Measurements from ENCODE around the gene BANF2. TPM values are rescaled to one million over a fixed set of nuclear protein-coding genes. Genes with fewer than 3 reads are reported as not detected.

BANF2 gene
- total RNA-seq, 1 experiment from 2014 or later = not detected

- no TSS peak for BruUV-seq (replicated peaks)
- no peak overlapping the region for H3K4me3 Mint-ChIP-seq (ENCODE audit: low read depth, unreplicated experiment)
- peaks cover 34% of the 10 kb centered on the region for H3K27me3 Mint-ChIP-seq (ENCODE audit: unreplicated experiment)
- no peaks in the 10 kb centered on the region for H3K36me3 Mint-ChIP-seq (ENCODE audit: insufficient read depth, unreplicated experiment)
- intact Hi-C loops (cut with micrococcal nuclease; ENCODE audit: unreplicated experiment) = no loop called here
- no peaks in the 10 kb centered on the region for H3K4me1 Mint-ChIP-seq (ENCODE audit: low read depth, unreplicated experiment)
- H3K27ac Mint-ChIP-seq (ENCODE audit: unreplicated experiment) = no peak overlapping the region
- H3K9me3 Mint-ChIP-seq (ENCODE audit: low read depth, unreplicated experiment) = no peaks in the 10 kb centered on the region
- no peak for TF ChIP-seq CTCF (IDR thresholded peaks at IDR 0.05; ENCODE audit: unreplicated experiment)
- CTCF ChIA-PET = no interaction called here
- DNase-seq = no peak
Measured at GRCh38 chr20:17753516-17753915, 53.8 kb downstream of the BANF2 start.

DNA sequence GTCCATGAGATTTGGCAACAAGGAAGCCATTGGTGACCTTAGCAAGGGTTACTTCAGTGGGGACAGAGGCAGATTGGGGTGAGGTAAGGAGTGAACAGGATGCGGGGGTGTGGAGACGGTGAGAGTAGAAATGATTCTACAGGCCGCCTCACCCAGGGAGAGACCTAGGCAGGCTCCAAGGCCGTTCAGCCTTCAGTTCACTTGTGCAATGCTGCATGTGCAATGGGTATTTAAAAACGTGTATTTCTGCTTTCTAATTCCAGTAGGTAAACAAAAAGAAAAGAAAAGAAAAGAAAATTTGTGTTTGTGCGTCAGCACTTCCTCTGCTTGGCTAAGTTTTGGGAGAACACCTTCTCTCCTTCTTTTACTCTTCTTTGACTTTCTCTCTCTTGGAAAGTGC, 56.8 kb downstream of the BANF2 start:
- no peaks in the 10 kb centered on the region for H3K9me3 Mint-ChIP-seq (ENCODE audit: low read depth, unreplicated experiment)
- BruUV-seq (replicated peaks) = no TSS peak
- CTCF ChIA-PET = no interaction called here
- H3K4me1 Mint-ChIP-seq (ENCODE audit: low read depth, unreplicated experiment) = no peaks in the 10 kb centered on the region
- H3K27ac Mint-ChIP-seq (ENCODE audit: unreplicated experiment) = no peak overlapping the region
- TF ChIP-seq CTCF (IDR thresholded peaks at IDR 0.05; ENCODE audit: unreplicated experiment) = no peak
- no peak for DNase-seq
- no peaks in the 10 kb centered on the region for H3K36me3 Mint-ChIP-seq (ENCODE audit: insufficient read depth, unreplicated experiment)
- intact Hi-C loops (cut with micrococcal nuclease; ENCODE audit: unreplicated experiment) = no loop called here
- H3K4me3 Mint-ChIP-seq (ENCODE audit: low read depth, unreplicated experiment) = no peak overlapping the region
- peaks cover 34% of the 10 kb centered on the region for H3K27me3 Mint-ChIP-seq (ENCODE audit: unreplicated experiment)

GRCh38 chr20:17757496-17757895, 57.7 kb downstream of the BANF2 start:
- H3K4me1 Mint-ChIP-seq (ENCODE audit: low read depth, unreplicated experiment) = no peaks in the 10 kb centered on the region
- H3K36me3 Mint-ChIP-seq (ENCODE audit: insufficient read depth, unreplicated experiment) = no peaks in the 10 kb centered on the region
- peaks cover 34% of the 10 kb centered on the region for H3K27me3 Mint-ChIP-seq (ENCODE audit: unreplicated experiment)
- CTCF ChIA-PET = no interaction called here
- intact Hi-C loops (cut with micrococcal nuclease; ENCODE audit: unreplicated experiment) = no loop called here
- H3K27ac Mint-ChIP-seq (ENCODE audit: unreplicated experiment) = no peak overlapping the region
- no peaks in the 10 kb centered on the region for H3K9me3 Mint-ChIP-seq (ENCODE audit: low read depth, unreplicated experiment)
- no TSS peak for BruUV-seq (replicated peaks)
- no peak for TF ChIP-seq CTCF (IDR thresholded peaks at IDR 0.05; ENCODE audit: unreplicated experiment)
- no peak overlapping the region for H3K4me3 Mint-ChIP-seq (ENCODE audit: low read depth, unreplicated experiment)
- no peak for DNase-seq

GRCh38 chr20:17758010-17758409, 58.2 kb downstream of the BANF2 start:
- Mint-ChIP-seq H3K4me3 (ENCODE audit: low read depth, unreplicated experiment) (no peak overlapping the region), H3K4me1 (ENCODE audit: low read depth, unreplicated experiment) (peaks cover 4% of the 10 kb centered on the region), H3K27ac (ENCODE audit: unreplicated experiment) (no peak overlapping the region), H3K9me3 (ENCODE audit: low read depth, unreplicated experiment) (no peaks in the 10 kb centered on the region), H3K27me3 (ENCODE audit: unreplicated experiment) (peaks cover 33% of the 10 kb centered on the region), H3K36me3 (ENCODE audit: insufficient read depth, unreplicated experiment) (no peaks in the 10 kb centered on the region)
- intact Hi-C loops (cut with micrococcal nuclease; ENCODE audit: unreplicated experiment) = no loop called here
- DNase-seq = no peak
- TF ChIP-seq CTCF (IDR thresholded peaks at IDR 0.05; ENCODE audit: unreplicated experiment) = no peak
- CTCF ChIA-PET = no interaction called here
- no TSS peak for BruUV-seq (replicated peaks)

- Mint-ChIP-seq H3K4me1 (ENCODE audit: low read depth, unreplicated experiment) (peaks cover 9% of the 10 kb centered on the region), H3K9me3 (ENCODE audit: low read depth, unreplicated experiment) (no peaks in the 10 kb centered on the region), H3K27me3 (ENCODE audit: unreplicated experiment) (peaks cover 28% of the 10 kb centered on the region), H3K4me3 (ENCODE audit: low read depth, unreplicated experiment) (no peak overlapping the region), H3K27ac (ENCODE audit: unreplicated experiment) (no peak overlapping the region), H3K36me3 (ENCODE audit: insufficient read depth, unreplicated experiment) (no peaks in the 10 kb centered on the region)
- DNase-seq = no peak
- CTCF ChIA-PET = no interaction called here
- intact Hi-C loops (cut with micrococcal nuclease; ENCODE audit: unreplicated experiment) = no loop called here
- TF ChIP-seq CTCF (IDR thresholded peaks at IDR 0.05; ENCODE audit: unreplicated experiment) = no peak
- BruUV-seq (replicated peaks) = no TSS peak
Measured at GRCh38 chr20:17758512-17758911, 58.7 kb downstream of the BANF2 start.

Measured in Calu3 (cell line).